A549 treated with Mapracorat at 1 μM for 4 hours (cell line): ENCODE data around the gene LHX4. TPM values are rescaled to one million over a fixed set of nuclear protein-coding genes. Genes with fewer than 3 reads are reported as not detected.

Experiments used
- total RNA-seq: library from RNA; stranded (reverse); fragments of 200-300 nt; extraction: Qiagen RNA extraction; gene quantifications from 5 replicates; pipeline ENCODE4 v1.2.3, GENCODE V29; 2022

LHX4 gene
- total RNA-seq, result 0.27 to 0.41 TPM (median 0.35 TPM) in 5 replicates

DNA sequence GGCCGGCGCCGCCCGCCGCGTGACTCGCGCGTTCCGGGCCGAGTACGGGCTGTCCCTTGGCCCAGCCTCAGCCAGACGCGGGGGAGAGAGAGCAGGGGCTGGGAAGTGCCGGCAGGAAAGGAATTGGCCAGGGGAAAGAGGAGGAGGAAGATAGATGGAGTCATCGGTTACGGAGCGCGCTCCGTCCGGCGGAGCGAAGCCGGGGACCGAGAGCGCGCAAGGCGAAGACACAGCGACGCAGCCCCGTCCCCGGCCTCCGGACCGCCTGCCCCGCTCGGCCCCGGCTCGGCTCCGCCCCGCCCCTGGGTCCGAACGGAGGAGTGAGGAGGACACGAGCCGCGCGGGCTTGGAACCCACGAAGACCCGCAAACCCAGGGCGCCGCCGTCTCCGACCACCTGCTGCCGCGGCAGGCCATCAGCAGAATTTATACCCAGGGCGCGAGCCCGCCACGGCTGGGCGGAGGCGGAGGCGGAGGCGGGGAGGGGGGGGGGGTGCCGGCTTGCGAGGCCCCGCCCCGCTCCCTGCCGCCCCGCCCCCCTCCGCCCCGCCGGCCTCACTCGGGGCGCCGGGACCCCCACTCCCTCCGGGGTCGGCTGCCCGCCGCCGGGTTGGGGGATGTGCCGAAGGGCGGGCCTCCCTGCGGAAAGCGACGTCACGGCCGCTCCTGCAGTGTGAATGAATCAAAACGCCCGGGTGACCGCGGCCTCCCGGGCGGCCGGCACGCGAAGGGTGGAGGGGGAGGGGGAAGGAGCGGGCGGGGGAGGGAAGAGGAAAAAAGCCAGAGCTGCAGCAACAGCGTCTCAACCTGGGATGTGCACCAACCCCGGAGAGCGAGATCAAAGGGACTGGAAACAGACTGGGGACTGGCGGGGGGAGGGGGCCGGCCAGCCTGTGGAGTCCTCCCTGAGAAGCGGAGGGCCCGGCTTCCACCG is at the start of gene LHX4:
TSS of gene LHX4 (plus strand) at position 782 of the 933 bp plus-strand sequence. CDS start 266 bp downstream, outside the sequence.

Other genes starting within 250 kb of the LHX4 start
- 58.2 to 77.6 TPM (median 75.3 TPM) in 5 replicates for gene QSOX1, start 75.4 kb upstream of the LHX4 start, total RNA-seq